DMS153 (cell line): ENCODE results near the gene DMWD.
"Not testable (repeated sequence)": the region's sequence is repeated elsewhere in the genome, so short reads cannot be mapped to it uniquely, and the experiment has no call there.

Source experiments
- DNase-seq: peaks from one replicate; lab custom pipeline; 2025; lab: John Stamatoyannopoulos, UW

DMWD gene

DNA sequence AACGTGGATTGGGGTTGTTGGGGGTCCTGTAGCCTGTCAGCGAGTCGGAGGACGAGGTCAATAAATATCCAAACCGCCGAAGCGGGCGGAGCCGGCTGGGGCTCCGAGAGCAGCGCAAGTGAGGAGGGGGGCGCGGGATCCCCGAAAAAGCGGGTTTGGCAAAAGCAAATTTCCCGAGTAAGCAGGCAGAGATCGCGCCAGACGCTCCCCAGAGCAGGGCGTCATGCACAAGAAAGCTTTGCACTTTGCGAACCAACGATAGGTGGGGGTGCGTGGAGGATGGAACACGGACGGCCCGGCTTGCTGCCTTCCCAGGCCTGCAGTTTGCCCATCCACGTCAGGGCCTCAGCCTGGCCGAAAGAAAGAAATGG is 22.8 kb downstream of the DMWD start:
- DNase-seq, result no peak

DNA sequence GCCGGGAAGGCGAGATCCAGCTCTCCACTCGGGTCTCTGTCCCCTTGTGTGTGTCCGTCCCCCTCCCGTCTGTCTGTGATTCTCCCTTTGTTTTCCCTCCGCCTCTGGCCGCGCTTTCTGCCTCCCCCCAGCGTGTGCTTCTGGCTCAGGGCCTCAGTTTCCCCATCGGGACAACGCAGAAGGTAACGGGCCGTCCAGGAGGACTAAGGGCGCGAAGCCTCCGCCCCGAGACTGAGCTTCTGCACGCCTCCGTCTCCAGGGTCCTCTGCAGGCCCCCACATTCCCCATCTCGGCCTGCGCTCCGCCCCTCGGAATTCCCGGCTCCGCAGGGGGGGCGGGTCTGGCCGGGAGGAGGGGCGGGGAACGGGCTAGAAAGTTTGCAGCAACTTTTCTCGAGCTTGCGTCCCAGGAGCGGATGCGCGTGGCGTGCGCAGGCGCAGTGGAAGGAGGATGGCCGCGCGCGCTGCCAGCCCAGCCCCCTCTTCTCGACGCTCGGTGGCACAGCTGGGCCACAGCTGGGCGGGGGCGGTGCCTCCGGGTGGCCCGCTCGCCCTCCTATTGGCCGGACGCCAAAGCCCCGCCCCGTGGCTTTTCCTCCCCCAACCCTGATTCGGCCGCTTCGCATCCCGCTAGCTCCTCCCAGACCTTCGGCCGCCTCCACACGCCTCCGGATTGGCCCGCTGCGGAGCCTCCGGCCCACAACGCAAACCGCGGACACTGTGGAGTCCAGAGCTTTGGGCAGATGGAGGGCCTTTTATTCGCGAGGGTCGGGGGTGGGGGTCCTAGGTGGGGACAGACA is 23.5 kb downstream of the DMWD start, which contains the start of gene SIX5:
TSS of gene SIX5 (minus strand) at position 269 of the 799 bp plus-strand sequence. CDS start 408 bp downstream, outside the sequence.
- DNase-seq, result peak; percentile 92

DNA sequence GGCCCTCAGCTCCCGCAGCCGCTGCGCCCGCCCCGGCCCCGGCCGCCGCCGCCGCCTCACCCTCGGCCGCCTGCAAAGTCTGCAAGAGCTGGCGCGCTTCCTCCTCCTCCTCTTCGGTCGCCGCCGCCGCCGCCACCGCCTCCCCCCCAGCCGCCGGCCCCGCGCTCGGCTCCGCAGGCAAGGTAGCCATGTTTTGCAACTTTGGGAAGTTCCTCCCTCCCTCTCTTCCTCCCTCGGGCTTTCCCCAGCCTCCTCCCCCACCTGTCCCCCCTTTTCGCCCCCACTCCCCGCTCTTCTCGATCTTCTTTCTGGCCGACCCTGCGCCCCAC is 24.0 kb downstream of the DMWD start:
- DNase-seq, result no peak

DNA sequence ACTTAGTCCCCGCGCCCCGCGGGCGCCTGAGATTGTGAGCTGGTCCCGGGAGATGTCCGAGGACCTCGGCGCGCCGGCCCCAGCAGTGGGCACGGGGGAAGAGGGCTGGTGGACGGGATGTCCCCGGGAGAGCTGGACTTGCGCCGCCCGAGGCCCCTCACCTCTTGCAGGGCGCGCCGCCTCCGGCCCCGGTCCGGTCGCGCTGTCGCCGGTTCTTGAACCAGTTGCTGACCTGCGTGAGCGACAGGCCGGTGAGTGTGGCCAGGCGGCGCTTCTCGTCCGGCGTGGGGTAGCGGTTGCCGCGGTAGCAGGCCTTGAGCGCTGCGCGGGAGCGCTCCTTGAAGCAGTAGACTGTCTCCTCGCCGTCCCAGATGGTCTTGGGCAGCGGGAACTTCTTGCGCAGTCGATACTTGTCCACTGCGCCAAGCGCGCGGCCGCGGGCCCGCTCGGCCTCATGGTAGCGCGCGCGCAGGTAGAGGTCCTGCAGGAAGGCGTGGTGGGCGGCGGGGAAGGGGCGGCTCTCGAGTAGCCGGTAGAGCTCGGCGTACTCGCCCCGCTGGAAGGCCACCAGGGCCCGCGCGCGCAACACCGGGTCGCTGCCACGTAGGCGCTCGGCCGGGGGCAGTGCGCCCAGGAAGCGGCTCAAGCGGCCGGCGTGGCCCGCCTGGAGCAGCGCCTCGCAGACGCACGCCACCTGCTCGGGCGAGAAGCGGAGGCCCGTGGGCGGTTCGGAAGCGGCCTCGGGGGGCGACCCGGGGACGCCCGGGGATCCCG is 24.6 kb downstream of the DMWD start:
- DNase-seq, result no peak

DNA sequence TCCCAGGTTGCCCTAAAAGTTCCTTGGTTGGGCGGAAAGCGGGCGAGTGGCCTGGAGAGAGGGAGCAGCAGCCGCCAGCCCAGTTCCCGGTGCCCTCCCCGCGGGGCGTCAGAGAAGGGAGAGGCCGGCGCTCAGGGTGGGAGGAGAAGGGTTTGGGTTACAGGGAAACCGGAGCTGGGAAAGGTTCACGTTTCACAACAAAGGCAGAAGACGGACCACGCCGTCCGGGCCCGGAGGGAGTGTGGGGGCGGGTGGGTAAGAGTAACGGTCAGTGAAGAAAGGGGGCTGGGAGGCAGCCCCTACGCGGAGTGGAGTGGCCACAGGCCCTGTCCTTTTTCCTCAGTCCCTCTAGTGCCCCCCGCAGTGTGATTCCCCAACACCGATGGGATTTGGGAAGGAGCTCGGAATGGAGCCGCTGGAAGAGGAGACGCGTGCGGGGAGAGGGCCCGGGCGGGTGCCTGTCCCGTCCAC is 25.2 kb downstream of the DMWD start:
- DNase-seq, result no peak

DNA sequence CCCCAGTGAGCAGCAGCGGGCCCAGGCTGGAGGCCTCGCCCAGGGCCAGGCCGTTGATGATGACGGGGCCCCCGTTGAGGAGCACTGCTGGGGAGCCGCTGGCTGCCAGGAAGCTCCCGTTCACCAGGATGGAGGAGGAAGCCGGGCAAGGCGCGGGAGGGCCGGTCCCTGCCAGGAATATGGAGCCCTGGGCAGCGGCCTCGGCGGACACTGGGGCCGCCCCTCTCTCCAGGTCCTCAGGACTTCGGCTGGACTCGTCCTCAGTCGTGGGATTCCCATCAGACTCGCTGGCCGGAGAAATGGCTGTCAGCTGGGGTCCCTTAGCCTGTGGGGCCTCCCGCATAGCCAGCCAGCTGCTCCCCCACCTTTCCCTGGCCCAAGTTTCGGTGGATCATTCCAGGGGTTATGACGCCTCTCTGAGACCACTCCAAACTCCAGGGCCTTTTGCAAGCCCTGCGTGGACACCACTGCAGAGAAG is 25.7 kb downstream of the DMWD start:
- DNase-seq, result no peak

DNA sequence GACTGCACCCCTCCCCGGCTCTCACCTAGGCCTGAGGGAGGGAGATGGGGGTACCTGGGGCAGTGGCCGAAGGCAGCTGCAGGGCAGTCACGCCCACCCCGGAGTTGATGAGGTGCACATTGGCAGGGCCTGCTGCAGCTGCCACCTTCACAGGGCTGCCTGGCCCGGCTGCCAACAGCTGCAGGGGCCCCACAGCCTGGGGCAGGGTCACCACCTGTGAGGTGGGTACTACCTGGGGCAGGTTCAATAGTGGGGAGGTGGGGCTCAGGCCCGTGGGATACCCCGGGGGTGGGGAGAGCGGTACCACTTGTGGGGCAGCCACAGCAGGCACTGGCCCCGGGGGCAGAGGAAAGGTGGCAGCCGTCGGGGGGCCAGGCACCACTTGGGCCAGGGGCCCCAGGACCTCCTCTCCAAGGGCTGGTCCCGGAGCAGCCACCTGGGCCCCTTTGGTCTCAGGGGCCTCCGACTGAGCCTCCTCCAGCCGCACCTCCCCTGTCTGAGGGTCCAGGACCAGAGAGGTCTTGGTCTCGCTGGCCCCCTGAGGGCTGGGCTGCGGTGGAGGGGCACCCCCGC is 26.3 kb downstream of the DMWD start:
- no peak for DNase-seq

DNA sequence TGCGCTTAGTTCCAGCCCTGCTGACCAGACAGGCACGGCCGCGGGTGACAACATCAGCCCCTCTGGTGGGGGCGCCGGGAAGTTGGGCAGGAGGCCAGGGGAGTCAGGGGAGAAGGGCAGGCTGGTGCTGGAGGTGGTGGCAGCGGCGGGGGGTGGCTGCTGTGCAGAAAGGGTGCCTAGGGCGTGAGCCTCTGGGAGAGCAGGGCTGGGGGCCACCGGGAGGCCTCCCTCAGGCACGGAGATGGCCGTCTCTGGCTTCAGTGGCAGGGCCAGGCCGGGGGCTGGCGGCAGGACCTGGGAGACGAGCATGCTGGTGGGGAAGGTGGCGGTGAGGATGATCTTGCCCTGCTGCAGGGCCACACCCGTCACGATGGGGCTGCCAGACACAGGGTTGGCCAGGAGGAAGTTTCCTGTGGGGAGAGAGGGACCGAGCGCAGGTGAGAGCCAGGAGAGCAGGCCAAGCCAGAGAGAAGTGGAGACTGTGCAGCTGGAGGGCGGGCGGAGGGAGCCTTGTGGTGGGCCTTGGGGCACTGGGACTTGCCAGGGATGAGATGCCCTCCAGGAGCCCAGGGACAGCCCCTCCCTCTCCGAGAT is 26.8 kb downstream of the DMWD start:
- no peak for DNase-seq

DNA sequence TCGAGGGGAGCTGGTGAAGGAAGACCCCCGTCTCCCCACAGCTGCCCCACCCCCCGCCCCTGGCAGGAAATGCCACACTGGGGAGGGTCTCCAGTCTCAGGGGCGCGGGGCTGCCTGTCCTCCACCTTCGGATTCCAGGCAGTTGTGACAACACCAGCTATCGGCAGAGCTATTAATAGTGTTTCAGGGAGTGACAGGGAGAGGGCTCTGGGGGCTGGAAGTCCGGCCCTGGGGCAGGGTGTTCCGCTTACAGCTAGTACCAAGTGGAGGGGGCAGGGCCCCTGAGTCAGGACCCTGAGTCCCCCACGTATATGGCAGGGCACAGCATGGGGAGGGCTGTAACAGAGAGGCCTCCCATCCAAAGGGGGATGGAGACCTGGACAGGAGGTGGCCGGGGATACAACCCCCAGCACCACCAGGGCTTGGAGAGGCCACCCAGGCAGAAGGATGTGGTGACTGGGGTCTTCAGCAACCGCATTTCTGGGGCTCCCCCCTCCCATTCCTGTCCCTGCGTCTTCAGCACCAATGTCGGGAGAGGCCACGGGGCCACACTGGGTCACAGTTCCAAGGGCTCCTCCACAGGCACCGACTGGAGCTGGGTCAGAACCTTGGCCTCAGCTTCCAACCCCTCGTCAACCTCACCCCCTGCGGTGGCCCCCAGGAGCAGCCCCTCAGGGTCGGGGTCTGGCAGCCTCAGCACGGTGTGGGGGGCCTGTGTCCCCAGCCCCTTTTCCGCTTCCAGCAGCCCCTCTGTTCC is 27.5 kb downstream of the DMWD start:
- no peak for DNase-seq

DNA sequence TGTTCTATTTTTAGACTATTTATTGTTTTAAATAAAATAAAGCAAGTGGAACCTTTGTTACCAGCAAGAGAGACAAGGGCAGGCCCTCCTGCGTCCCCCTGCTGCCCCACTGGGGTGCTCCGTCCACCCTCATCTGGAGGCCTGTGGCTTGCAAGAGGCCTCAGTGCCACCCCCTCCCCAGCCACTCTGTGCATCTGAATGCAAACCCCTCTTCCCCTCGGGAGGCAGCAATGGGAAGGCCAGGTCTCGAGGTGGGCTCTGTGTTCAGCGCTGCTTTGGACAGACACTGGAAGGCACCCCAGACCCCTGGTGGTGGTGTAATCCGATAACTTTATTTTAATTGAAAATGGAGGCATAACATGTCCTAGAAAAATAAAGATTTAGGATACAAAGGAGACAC is 28.2 kb downstream of the DMWD start:
- DNase-seq, result no peak

DNA sequence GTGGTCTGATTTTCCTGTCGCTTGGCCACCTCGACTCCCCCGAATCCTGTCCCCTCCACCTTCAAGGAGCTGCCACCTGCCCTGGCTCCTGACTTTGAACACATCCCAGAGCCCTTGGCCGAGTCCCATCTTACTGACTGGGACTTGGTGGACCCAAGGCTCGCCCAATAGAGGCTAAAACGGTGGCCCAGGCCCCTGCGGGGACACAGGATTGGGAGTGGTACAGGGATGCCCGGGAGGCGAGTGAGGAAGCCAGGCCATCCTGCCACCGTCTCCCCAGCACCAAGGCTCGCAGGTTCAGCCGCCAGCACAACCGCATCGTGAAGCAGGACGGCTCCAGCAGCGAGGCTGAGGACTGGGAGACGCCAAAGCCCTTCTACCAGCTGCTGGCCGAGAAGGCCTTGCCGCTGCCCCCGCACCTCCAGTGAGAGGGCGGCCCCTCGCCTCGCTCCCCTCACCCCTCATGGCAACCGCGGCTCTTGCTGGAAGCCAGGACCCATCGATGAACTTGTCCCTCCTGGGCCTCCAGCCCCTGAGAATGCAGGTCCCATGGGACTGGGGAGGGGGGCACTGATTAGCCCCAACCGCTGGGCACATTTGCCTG is 28.9 kb downstream of the DMWD start:
- no peak for DNase-seq

DNA sequence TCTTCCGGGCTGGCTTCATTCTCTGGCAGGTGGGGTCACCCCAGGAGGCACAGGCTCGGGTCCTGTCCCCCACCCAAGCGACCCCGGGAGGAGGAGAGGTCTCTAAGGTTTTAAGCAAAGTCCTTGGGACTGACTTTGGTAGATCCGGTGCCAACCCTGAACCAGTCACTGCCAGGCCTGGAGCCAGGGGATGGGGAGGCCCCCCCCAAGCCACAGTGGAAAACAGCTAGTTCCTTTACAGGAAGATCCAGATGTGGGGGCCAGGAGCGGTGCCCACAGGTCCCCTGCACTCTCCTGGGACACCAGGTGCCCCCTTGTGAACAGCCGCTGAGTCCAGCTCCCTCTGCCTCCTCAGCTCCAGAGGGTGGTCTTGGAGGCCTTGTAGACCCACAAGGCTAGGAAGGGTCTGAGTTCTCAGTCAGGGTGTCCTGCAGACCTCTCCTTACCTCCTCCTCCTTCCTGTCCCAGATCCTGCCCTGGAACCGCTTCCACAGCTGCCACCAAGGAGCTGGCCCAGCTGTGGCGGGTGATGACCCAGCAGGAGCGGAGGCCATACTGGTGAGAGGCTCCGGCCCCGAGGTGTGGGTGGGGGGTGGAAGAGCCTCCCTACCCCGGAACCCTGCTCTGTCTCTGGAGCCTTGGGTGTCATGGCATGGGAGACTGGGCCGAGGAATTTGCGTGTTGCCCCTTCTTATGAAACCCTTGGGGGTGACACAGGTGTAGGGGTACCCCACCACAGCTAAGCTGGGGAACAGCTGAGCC is 29.6 kb downstream of the DMWD start:
- no peak for DNase-seq

DNA sequence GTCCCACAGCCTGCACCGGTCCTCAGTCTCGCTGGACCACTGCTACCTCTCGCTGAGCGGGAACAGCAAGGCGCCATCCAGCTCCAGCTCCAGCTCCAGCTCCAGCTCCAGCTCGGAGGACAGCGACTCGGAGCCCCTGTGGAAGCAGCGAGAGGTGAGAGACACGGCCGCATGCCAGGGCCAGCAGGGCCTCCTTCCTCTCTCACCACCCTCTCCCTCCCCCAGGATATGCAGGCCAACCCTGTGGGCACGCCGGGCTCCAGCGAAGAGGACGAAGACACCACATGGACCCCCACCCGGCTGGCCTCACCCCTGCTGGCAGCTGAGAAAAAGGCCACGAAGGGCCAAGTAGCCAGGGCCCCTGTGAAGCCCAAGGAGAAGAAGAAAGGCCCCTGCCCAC is 30.9 kb downstream of the DMWD start:
- DNase-seq, result no peak

DNA sequence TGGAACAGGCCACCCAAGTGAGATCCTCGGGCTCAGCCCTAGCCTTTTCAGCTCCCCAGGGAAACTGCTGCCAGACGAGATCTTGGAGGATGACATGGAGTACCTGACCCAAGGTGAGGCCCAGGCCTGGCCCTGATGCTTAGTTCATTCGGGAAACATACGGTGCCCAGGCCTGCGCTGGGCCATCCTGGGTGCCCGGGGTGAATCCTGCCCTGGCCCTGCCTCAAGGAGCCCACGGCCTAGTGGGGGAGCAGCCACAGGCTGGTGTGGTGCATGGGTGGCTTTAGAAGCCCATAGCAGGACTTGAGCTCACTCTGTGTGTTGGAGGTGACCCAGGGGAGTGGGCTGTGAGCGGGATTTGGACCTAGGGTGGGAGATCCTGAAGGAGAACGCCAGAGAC is 33.7 kb downstream of the DMWD start:
- no peak for DNase-seq

DNA sequence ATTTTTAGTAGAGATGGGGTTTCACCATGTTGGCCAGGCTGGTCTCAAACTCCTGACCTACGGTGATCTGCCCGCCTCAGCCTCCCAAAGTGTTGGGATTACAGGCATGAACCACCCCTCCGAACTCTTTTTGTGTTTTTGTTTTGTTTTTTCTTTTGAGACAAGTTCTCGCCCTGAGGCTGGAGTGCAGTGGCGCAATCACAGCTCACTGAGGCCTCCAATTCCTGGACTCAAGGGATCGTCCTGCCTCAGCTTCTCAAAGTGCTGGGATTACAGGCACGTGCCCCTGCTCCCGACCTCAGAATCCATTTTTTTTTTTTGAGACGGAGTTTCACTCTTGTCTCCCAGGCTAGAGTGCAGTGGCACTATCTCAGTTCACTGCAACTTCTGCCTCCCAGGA is 35.0 kb downstream of the DMWD start:
- no peak for DNase-seq

DNA sequence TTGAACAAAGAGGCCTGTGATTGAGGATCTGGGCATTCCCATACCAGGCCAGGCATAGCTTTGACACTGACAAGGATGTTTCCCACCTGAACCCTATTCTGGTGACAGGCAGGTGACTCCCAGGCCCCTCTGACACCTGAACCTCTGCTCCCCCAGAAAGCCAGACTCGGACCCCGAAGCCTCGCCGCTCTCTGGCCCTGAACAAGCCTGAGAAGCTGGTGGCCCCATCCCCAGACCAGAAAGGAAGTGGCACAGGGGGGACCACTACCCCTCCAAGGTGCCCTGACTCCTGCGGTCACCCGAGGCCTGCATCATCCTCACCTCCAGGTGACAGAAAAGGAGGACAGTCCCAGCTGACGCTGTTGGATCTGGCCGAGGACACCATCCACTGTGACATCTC is 38.3 kb downstream of the DMWD start:
- no peak for DNase-seq

DNA sequence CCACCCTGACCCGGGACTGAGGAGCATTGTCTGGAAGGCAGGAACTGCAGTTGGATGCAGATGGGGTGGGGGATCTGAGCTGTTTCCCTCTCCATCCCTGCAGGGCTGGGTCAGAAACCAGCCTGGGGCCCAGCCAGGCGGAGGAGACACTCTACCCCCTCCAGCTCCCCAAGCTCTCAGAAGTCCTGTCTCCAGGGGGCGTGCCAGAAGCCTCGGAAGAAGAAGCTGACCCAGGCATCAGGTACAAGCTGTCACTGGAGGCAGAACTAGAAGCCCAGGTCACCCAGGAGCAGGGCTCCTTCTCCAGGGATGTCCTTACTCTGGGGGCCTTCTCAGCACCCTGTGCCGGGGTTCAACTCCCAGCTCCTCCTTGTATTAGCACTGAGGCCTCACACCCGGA is 39.1 kb downstream of the DMWD start:
- DNase-seq, result no peak

DNA sequence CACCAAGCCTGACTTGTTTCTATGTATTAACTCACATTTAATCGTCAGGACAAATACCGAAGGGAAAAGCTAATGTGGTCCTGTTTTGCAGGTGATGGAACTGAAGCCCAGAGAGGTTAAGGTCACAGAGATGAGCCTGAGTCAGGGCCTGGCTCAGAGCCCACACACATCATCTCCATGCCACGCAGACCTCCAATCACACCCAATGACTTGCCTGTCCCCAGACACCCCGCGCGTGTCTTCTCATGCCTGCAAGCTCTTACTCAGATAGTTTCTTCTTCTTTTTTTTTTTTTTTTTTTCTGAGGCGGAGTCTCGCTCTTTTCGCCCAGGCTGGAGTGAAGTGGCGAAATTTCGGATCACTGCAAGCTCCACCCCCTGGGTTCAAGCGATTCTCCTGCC is 40.0 kb downstream of the DMWD start:
- no peak for DNase-seq

DNA sequence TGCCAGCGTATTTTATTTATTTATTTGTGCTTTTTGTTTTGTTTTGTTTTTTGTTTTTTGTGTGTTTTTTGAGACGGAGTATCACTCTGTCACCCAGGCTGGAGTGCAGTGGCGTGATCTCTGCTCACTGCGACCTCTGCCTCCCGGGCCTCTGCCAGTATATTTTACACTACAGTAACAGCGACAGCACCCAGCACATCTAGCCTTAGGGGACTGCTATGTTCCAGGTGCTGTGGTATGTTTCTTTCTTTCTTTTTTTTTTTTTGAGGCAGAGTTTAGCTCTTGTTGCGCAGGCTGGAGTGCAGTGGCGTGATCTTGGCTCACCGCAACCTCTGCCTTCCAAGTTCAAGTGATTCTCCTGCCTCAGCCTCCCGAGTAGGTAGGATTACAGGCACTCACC is 41.2 kb downstream of the DMWD start:
- not testable (repeated sequence) for DNase-seq

DNA sequence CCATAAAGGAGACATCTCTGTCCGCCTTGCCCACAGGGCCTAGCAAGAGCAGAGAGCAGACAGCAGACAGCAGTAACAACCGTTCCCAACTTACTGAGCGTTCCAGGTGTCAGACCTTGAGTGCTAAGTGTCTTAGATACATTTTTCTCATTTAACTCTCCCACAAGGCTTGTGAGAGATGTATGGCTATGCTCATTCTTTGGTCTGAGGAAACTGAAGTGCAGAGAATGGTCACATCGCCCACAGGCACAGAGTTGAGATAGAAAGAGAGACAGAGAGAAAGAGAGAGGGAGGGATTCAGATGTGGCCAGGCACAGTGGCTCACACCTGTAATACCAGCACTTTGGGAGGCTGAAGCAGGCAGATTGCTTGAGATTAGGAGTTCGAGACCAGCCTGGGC is 45.1 kb downstream of the DMWD start:
- no peak for DNase-seq

DNA sequence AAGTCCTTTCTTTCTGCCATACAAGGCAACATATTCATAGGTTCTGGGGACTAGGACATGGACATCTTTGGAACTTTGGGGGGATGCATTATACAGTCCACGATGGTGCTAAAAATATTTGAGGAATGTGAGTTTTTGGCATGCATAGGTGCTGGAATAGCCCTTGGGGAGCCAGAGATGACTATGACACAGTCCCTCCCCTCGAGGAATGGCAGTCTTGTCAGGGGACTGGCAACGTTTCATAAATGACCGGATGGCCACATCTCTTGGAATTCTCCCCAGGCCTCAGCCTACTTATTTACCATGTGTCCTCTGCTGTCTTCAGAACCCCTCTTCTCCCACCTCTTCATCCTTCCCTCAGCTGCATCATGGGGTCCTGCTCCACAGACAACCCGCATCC is 45.8 kb downstream of the DMWD start:
- no peak for DNase-seq
